HepG2 (cell line): Measurements from ENCODE around the gene BRD1.

Source experiments
- GABPA ChIP-seq, 2 experiments: IDR thresholded peaks; 2 replicates each; pipeline ENCODE4 v1.6.1; 2011 to 2016; ENCODE audit warnings: low read depth in 2 of 2, low read length in 1 of 2, missing biosample characterization in 1 of 2, missing genetic modification characterization in 1 of 2
- GABPB1 ChIP-seq: IDR thresholded peaks from 2 replicates; pipeline ENCODE4 v1.6.1; 2016; ENCODE audit warnings: mild to moderate bottlenecking, missing genetic modification reagents, moderate library complexity, missing compliant biosample characterization
- JUNB ChIP-seq: sonication (generic); formaldehyde crosslinking; IDR thresholded peaks from 2 replicates; pipeline ENCODE4 v1.8.0; 2022; ENCODE audit warnings: missing genetic modification reagents, mild to moderate bottlenecking, borderline replicate concordance
- MAFK ChIP-seq, 2 experiments: IDR thresholded peaks in 1 of 2; conservative IDR thresholded peaks in 1 of 2; 2 replicates each; pipeline ENCODE4 v1.6.1; 2011; ENCODE audit warnings: improper control_type of control experiment in 2 of 2, low read length in 2 of 2
- SETDB1 ChIP-seq: sonication (generic); formaldehyde crosslinking; IDR thresholded peaks from 2 replicates; pipeline ENCODE4 v1.5.1; 2020; ENCODE audit warnings: missing genetic modification reagents, mild to moderate bottlenecking, borderline replicate concordance
- ZNF569 ChIP-seq: sonication (generic); formaldehyde crosslinking; IDR thresholded peaks from 2 replicates; pipeline ENCODE4 v1.5.0; 2020; ENCODE audit warnings: mild to moderate bottlenecking, missing genetic modification reagents, moderate library complexity, borderline replicate concordance
- ZNF761 ChIP-seq: sonication (generic); formaldehyde crosslinking; conservative IDR thresholded peaks from 2 replicates; pipeline ENCODE4 v1.4.0; 2020; ENCODE audit warnings: mild to moderate bottlenecking, missing genetic modification reagents
- ZNF776 ChIP-seq: sonication (generic); formaldehyde crosslinking; IDR thresholded peaks from 2 replicates; pipeline ENCODE4 v1.4.0; 2020; ENCODE audit warnings: mild to moderate bottlenecking, missing genetic modification reagents

DNA sequence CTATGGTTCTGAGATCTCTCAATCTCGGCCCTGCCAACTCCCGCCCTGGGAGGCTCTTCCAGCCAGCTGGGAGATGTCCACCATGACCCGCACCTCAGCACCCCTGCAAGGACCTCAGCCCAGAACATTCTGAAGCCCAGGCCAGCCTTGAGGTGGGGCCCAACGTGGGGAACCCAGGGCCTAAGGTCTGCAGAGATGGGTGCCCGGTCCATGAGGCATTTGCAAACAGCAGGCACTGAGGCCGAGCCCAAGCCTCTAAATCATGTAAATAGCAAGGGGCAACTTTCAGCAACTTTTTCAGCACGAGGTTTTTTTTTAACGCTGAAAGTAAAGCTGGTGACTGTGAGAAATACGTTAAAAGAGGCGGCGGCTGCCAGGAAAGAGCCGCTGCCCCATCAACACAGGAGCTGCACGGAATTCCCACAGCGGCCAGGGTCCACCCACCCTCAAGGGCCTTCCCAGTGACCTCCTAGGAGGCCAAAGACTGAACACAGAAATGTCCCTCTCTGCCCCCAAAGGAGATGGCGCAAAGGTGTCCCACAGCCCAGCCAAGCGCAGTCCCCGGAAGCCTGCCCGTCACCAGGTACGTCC is 46.9 kb downstream of the BRD1 start:
- no peak for TF ChIP-seq MAFK (conservative IDR thresholded peaks at IDR 0.05 in 1 of 2, IDR thresholded peaks at IDR 0.05 in 1 of 2; ENCODE audit: low read length in 2 of 2)
- no peak for TF ChIP-seq GABPB1
- TF ChIP-seq SETDB1 (CRISPR knock-in tag): no peak
- no peak for TF ChIP-seq GABPA (IDR thresholded peaks at IDR 0.05; ENCODE audit: low read depth, low read length)
- TF ChIP-seq GABPA (CRISPR knock-in tag; IDR thresholded peaks at IDR 0.05; ENCODE audit: low read depth): no peak
- TF ChIP-seq ZNF569: no peak
- TF ChIP-seq JUNB (CRISPR knock-in tag): no peak
- no peak for TF ChIP-seq ZNF761 (CRISPR knock-in tag)
- TF ChIP-seq ZNF776 (CRISPR knock-in tag): no peak
